Tongue (tissue), 2 donors: ENCODE results near the gene SP1. TPM values are rescaled to one million over a fixed set of nuclear protein-coding genes. Genes with fewer than 3 reads are reported as not detected.

ENCODE experiments used
- DNase-seq: peaks from one replicate; pipeline ENCODE4 v3.0.0-alpha.2; 2015
- total RNA-seq: library from RNA; depleted of rRNA; stranded (reverse); fragments of >200 nt; gene quantifications from one replicate; pipeline ENCODE4 v1.2.3, GENCODE V29; 2014

The SP1 gene
- total RNA-seq, 1 donor from 2014 or later, result 53.1 TPM

DNA sequence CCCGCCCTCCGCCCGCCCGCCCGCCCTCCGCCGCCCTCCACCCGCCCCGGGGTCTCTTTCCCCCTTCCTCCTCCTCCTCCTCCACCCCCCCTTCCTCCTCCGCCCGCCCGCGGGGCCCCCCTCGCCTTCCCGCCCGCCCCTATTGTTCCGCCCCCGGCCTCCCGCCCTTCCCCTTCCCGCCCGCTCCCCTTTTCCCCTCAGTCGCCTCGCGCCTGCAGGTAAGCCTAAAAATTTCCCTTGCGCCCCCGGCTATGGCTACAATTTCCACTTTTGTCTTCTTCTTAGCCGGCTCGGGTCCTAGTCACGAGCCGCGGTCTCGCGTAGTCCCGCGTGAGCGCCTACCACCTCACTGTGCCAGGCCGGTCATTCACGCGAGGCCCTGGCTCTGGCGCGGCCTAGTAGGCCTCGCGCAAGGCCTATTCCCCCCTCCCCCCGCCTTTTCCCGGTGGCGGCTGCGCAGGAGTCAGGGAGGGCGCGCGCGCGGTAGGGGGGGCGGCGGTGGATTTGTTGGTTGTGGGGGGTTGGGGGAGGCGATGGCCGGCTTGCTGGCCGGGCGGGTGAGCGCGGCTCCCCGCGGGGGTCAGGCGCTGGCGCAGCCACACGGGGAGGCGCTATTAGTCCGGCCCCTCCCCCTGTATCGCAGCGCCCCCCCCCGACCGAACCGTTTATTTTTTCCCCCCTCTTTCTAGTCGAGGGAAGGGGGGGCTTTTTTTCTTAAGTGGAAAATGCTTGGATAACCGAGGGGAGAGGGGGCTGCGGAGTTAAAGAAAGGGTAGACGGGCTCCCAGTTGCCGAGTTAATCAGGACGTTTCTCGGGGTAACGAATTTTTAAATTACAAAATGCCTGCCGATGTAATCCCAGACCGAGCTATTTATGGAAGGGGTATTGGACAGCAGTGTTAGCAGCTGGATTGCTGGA is 72.4 kb downstream of the SP1 start:
- peak; percentile 94 for DNase-seq

DNA sequence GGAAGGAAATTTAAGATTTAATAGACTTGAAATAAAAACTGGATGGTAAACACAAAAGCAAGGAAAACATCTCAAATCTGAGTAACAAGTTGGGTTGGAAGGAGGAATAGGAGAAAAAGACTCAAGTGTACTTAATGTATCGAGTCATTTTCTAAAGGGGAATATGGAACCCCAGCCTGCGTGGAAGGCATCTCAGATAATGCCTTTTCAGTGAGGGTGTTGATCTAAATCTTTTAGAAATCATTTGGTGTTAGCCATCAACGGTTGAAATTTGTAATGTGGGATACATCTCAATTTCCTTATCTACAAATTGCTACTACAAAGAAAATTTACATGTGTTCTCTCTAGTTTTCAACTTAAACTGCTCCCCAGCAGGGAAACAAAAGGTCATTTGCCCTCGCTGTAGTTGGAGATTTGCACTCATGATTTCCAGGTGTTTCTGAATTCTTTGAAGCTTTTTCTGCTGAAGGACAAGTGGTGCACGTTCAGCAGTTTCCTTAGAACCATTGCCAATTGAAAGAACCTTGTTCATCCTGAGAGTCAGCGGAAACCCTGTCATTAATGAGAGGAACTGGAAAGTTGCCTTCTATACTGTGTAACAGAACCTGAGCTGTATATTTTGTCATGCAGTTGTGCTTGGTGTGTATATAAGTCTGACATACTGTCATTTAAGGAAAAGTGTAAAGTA is 74.1 kb downstream of the SP1 start:
- DNase-seq, result no peak

DNA sequence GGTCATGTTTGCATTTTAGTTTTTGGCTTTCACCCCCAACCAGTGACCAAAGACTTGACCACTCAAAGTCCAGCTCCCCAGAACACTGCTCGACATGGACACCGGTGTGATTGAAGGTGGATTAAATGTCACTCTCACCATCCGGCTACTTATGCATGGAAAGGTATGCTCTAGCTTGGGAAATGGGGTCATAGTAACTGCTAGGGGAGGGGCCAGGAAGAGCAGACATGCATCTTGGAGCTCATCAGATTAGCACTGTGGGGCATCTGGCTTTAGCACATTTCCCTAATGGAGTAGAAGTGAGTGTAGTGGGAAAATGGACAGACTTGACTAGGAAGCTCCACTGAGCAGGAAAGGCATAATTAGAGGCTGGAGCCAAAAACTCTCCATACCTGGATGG is 74.7 kb downstream of the SP1 start:
- no peak for DNase-seq

DNA sequence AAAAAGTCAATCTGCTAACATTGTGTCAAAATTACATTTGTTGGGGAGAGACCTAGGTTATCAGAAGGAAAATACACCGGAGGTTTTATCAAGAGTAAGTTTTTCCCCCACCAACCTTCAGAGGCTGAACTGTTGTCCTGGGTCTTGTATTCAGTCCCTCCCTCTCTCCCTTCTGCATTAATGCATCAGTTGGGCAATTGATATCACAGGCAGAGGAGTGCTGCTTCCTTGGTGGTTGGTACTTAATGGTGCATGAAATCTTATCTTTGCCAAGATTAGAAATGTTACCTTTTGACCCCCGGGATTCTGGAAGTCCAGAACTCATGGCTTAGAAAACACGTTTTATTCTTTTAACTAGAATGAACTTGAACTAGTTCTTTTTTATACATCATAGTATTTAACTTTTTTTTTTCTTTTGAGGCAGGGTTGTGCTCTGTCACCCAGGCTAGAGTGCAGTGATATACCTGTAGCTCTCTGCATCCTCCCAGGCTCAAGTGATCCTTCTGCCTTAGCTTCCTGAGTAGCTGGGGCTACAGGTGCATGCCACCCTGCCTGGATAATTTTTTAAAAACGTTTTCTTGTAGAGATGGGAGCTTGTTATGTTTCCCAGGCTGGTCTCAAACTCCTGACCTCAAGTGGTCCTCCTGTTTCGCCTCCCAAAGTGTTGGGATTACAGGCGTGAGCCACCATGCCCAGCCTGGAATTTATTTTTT is 76.8 kb downstream of the SP1 start:
- DNase-seq, result no peak

DNA sequence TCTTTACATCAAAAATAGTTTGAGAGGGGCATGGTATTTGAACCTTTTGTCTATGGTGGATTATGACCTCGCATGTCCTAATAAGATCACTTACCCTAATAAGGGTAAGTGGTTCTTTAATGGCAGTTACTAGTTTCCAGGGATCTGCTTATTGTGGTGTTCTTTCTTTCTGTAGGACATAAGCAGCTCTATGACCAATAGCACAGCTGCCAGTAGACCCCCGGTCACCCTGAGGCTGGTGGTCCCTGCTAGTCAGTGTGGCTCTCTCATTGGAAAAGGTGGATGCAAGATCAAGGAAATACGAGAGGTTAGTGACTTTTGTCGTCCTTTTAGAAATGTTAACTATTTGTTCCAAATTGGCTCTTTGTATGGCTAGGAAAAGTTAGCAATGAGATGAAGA is 79.1 kb downstream of the SP1 start:
- DNase-seq, result no peak

DNA sequence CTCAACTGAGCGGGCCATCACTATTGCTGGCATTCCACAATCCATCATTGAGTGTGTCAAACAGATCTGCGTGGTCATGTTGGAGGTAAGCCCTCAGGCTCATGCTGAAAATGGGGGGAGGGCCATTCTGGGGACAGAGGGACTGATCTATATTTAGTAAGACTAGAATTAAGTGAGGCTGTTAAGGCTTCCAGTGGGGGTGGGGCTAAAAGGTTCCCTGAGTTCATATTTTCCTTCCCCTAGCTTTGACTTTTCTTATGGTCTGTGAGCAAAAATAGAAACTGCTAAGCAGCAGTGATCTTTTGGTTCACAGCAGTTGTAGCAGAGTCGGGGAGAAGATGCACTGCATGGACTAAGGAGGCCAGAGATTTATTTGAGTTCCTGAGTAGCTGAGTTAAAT is 81.1 kb downstream of the SP1 start:
- no peak for DNase-seq

DNA sequence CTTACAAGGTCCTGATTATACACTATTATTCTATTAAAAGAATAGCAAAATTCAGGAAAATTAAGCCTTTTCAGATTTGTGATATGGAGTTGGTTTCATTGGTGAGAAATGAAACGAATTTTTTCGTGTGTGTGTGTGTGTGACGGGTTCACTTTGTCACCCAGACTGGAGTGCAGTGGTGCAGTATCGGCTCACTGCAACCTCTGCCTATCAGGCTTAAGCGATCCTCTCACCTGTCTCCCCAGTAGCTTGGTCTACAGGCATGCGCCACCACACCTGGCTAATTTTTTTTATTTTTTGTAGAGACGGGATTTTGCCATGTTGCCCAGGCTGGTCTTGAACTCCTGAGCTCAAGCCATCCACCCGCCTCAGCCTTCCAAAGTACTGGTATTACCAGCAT is 81.6 kb downstream of the SP1 start:
- no peak for DNase-seq

DNA sequence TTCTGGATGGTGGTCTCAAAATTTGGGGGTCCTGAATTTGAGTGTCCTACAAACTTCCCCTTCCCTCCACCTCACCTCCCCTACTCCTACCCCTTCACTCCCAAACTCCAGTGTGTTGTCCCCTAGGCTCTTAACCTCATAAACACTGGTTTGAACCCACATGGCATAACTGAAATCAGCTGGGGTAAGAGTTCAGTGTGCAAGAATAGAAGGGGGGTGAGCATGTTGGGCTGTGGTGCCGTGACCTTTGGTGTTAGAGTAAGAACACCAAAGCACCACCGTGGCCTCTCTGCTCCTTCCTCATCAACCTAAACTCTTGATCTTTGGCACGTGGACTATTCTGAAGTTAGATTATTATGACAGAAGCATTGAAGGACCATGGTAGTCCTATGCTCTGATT is 83.0 kb downstream of the SP1 start:
- DNase-seq, result no peak

DNA sequence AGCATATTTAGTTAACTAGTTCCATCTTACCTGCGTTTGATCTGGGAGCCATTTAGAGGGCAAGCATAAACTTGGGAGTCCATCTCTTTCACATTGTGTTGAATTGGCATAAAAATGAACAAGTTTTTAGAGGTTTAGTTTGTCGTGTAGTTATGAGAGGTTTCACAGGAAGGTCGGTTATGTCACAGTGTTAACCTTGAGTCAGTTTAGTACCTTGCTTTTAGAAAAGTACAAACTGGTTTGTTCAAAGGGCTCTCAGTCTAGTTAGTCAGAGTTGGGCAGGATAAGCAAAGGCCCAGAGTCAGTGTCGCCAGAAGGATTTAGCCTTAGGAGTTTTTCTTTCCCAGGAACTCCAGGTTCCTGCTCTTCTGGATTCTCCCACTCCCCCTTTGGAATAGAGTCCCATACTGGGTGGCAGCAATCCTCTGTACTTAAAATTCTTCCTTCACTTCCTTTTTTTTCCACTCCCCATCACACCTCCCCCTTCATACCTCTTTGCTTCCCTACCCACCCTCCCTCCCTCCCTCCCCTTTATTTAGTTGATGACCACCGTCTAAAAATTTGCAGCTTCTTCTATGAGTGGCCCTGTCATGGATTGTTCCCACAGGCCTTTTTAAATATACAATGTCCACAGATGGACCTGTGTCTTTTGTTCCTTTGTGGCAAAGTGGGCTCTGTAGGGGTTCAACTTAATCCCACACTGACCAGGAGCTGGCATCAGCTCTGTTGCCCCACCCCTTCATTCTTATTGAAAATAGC is 84.0 kb downstream of the SP1 start:
- no peak for DNase-seq

DNA sequence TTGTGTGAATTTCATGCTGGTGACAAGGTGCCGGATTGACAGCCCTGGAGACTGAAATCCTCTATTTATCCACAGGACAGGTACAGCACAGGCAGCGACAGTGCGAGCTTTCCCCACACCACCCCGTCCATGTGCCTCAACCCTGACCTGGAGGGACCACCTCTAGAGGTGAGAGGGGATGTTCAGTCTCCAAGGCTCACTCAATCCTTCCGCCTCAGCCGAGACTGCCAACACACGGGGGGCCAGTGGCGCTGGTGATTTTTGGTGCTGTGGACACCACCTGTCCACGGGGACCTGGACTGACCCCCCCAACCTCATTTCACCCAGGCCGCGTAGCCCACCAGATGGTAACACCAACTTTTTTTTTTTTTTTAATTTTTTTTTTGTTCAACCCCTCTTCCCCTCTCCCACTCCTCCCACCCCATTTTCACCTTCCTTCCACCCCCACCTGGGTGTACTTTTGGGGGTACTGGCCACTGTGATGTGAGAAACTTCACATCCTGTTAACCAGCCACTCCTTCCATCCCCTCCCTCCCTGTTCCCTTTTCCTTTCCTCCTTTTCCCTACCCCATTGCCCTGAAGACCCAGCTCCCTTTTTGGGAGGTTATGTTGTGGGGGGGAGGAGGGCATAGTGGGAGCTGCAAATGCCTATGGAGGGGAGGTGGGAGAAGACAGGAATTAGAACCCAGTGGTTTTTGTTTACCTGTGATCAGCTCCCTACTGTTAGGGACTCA is 84.9 kb downstream of the SP1 start:
- no peak for DNase-seq

DNA sequence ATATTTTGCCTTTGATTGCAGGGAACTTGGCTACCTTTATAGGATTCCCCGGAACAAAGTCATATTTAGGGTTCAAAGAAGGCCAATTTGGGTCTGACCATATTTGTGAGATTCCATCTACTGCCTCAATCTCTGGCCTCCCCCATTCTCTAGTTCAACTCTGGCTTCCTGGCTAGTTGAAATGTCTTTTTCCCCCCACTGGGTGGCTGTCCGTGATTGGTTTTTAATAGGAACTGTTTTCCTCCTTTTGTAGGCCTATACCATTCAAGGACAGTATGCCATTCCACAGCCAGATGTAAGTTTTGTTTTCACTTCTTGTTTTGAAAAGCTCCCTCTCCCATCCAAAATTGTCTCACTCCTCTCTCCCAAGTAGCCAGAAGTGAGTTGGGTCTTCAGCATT is 85.7 kb downstream of the SP1 start:
- DNase-seq, result no peak

Other genes with a start within 250 kb of the SP1 start
- 16.8 TPM for gene ZNF740, start 199.5 kb upstream of the SP1 start, total RNA-seq
- gene CSAD, start 199.3 kb upstream of the SP1 start, total RNA-seq, result 22.2 TPM
- 1.2 TPM for gene ITGB7, start 172.9 kb upstream of the SP1 start, total RNA-seq
- gene RARG, start 148.0 kb upstream of the SP1 start, total RNA-seq, result 47.1 TPM
- 8.9 TPM for gene ESPL1, start 111.9 kb upstream of the SP1 start, total RNA-seq
- gene PFDN5, start 84.6 kb upstream of the SP1 start, total RNA-seq, result 300 TPM
- gene MYG1, start 80.5 kb upstream of the SP1 start, total RNA-seq, result 29.5 TPM
- 46.0 TPM for gene AAAS, start 58.6 kb upstream of the SP1 start, total RNA-seq
- gene SP7, start 43.8 kb upstream of the SP1 start, total RNA-seq, result not detected
- gene AMHR2, start 43.7 kb downstream of the SP1 start, total RNA-seq, result not detected
- 13.0 TPM for gene PRR13, start 61.6 kb downstream of the SP1 start, total RNA-seq
- gene PCBP2, start 71.9 kb downstream of the SP1 start, total RNA-seq, result 300 TPM
- gene MAP3K12, start 119.3 kb downstream of the SP1 start, total RNA-seq, result 17.3 TPM
- 16.1 TPM for gene TARBP2, start 121.1 kb downstream of the SP1 start, total RNA-seq
- not detected for gene NPFF, start 127.3 kb downstream of the SP1 start, total RNA-seq
- gene ATF7, start 246.2 kb downstream of the SP1 start, total RNA-seq, result 21.1 TPM